H1 (cell line): ENCODE measurements around the gene CCNL2. TPM values are rescaled to one million over a fixed set of nuclear protein-coding genes. Genes with fewer than 3 reads are reported as not detected.

Experiments
- CTCF ChIA-PET: fragments of 300-600 bp; sonication (Branson Sonifier 250); formaldehyde crosslinking; loops from one replicate; lab custom pipeline; 2021; ENCODE audit not compliant: partially characterized antibody; lab: Charles Lee
- POLR2A ChIA-PET: fragments of 300-600 bp; sonication (Branson Sonifier 250); formaldehyde crosslinking; loops from one replicate; lab custom pipeline; 2021; ENCODE audit warnings: inconsistent platforms; ENCODE audit not compliant: partially characterized antibody; lab: Charles Lee
- DNase-seq, 2 experiments: peaks; one replicate each; pipeline versions ENCODE4 v3.0.0 to v3.0.0-alpha.2; 2010 to 2022; ENCODE audit warnings: low spot score in 2 of 2, low read depth in 1 of 2, mixed read lengths in 1 of 2
- FAIRE-seq: peaks from 2 replicates; lab custom pipeline; 2011; peaks lifted over from hg19 to GRCh38; lab: Jason Lieb, UNC
- H2AFZ ChIP-seq: 2 replicates; pipeline ENCODE4 v1.8.1; 2012; ENCODE audit warnings: low read length, inconsistent platforms
- H2AK5ac ChIP-seq: 2 replicates; pipeline ENCODE4 v1.6.1; 2013; ENCODE audit warnings: low read depth, low read length
- H2BK120ac ChIP-seq: replicated peaks from 2 replicates; pipeline ENCODE3; 2013; ENCODE audit warnings: low read depth, low read length, inconsistent platforms
- H2BK12ac ChIP-seq: 2 replicates; pipeline ENCODE4 v1.6.1; 2013; ENCODE audit warnings: low read depth, low read length
- H2BK15ac ChIP-seq: 2 replicates; pipeline ENCODE4 v1.6.1; 2013; ENCODE audit warnings: low read length
- H2BK20ac ChIP-seq: 2 replicates; pipeline ENCODE4 v1.6.1; 2013; ENCODE audit warnings: low read length
- H2BK5ac ChIP-seq: 2 replicates; pipeline ENCODE4 v1.6.1; 2013; ENCODE audit warnings: low read depth, low read length
- H3K14ac ChIP-seq: 2 replicates; pipeline ENCODE4 v1.6.1; 2013; ENCODE audit warnings: inconsistent platforms; ENCODE audit not compliant: insufficient read length
- H3K18ac ChIP-seq: 2 replicates; pipeline ENCODE4 v1.6.1; 2013; ENCODE audit warnings: low read length; ENCODE audit errors: extremely low read depth
- H3K23ac ChIP-seq: 2 replicates; pipeline ENCODE4 v1.6.1; 2013; ENCODE audit warnings: inconsistent platforms; ENCODE audit not compliant: insufficient read length
- H3K23me2 ChIP-seq: 2 replicates; pipeline ENCODE4 v1.6.1; 2013; ENCODE audit warnings: low read depth, low read length
- H3K27ac ChIP-seq: 2 replicates; pipeline ENCODE4 v1.6.1; 2011; ENCODE audit warnings: low read depth, low read length, inconsistent platforms
- H3K27me3 ChIP-seq, 4 experiments: replicated peaks in 1 of 4; 1 replicate in 1 of 4; 2 replicates in 3 of 4; pipeline versions ENCODE4 v1.6.1 to v1.8.1; 2011 to 2013; ENCODE audit warnings: low read length in 3 of 4, mild to moderate bottlenecking in 3 of 4, inconsistent platforms in 2 of 4, mixed read lengths in 2 of 4, moderate library complexity in 1 of 4; ENCODE audit not compliant: control insufficient read depth in 3 of 4, insufficient read depth in 3 of 4; ENCODE audit errors: extremely low read depth in 1 of 4
- H3K36me3 ChIP-seq, 4 experiments: 2 replicates each; pipeline versions ENCODE4 v1.6.1 to v1.8.1; 2011 to 2013; ENCODE audit warnings: mild to moderate bottlenecking in 4 of 4, low read length in 3 of 4, moderate library complexity in 2 of 4, control low read depth in 1 of 4, inconsistent platforms in 1 of 4; ENCODE audit not compliant: insufficient read depth in 4 of 4, control insufficient read depth in 2 of 4
- H3K4ac ChIP-seq: replicated peaks from 2 replicates; pipeline ENCODE3; 2013; ENCODE audit warnings: low read length, low read depth, mixed read lengths, inconsistent platforms; ENCODE audit not compliant: insufficient read length
- H3K4me1 ChIP-seq, 4 experiments: replicated peaks in 1 of 4; 1 replicate in 1 of 4; 2 replicates in 3 of 4; pipeline versions ENCODE4 v1.6.1 to v1.8.1; 2011 to 2013; ENCODE audit warnings: low read length in 3 of 4, inconsistent platforms in 2 of 4, mixed read lengths in 1 of 4; ENCODE audit not compliant: insufficient read depth in 4 of 4, control insufficient read depth in 3 of 4
- H3K4me2 ChIP-seq, 2 experiments: 2 replicates each; pipeline versions ENCODE4 v1.6.1 to v1.8.1; 2011 to 2013; ENCODE audit warnings: low read depth in 2 of 2, low read length in 2 of 2, control low read depth in 1 of 2, inconsistent platforms in 1 of 2, mild to moderate bottlenecking in 1 of 2; ENCODE audit not compliant: insufficient read depth in 1 of 2
- H3K4me3 ChIP-seq, 4 experiments: fragments of 200-600, 300-600 bp in 1 of 4; sonication (generic), shearing (Covaris generic), sonication (Bioruptor Twin) in 1 of 4; 2 replicates each; pipeline versions ENCODE4 v1.5.1 to v1.8.1; 2011 to 2016; ENCODE audit warnings: low read length in 4 of 4, low read depth in 3 of 4, control low read depth in 2 of 4, inconsistent platforms in 2 of 4, mild to moderate bottlenecking in 2 of 4, mixed read lengths in 1 of 4, moderate library complexity in 1 of 4; ENCODE audit not compliant: insufficient read depth in 2 of 4; ENCODE audit errors: extremely low read depth in 1 of 4
- H3K56ac ChIP-seq: replicated peaks from 2 replicates; pipeline ENCODE3; 2013; ENCODE audit warnings: low read depth, mild to moderate bottlenecking, mixed read lengths, low read length, inconsistent platforms; ENCODE audit not compliant: insufficient read length
- H3K79me1 ChIP-seq: 2 replicates; pipeline ENCODE4 v1.6.1; 2013; ENCODE audit warnings: low read depth, low read length, control low read depth
- H3K79me2 ChIP-seq, 2 experiments: 2 replicates each; pipeline versions ENCODE4 v1.6.1 to v1.8.1; 2012 to 2013; ENCODE audit warnings: low read length in 2 of 2, mild to moderate bottlenecking in 2 of 2, inconsistent platforms in 1 of 2; ENCODE audit not compliant: insufficient read depth in 2 of 2, control insufficient read depth in 1 of 2
- H3K9ac ChIP-seq, 4 experiments: replicated peaks in 1 of 4; 1 replicate in 1 of 4; 2 replicates in 3 of 4; pipeline versions ENCODE4 v1.6.1 to v1.8.1; 2011 to 2013; ENCODE audit warnings: low read depth in 3 of 4, low read length in 3 of 4, control low read depth in 2 of 4, mild to moderate bottlenecking in 2 of 4, moderate library complexity in 2 of 4, inconsistent platforms in 1 of 4; ENCODE audit errors: extremely low read depth in 1 of 4
- H3K9me3 ChIP-seq, 2 experiments: 2 replicates each; pipeline versions ENCODE4 v1.6.1 to v1.8.1; 2012 to 2013; ENCODE audit warnings: mild to moderate bottlenecking in 2 of 2, moderate library complexity in 2 of 2, control low read depth in 1 of 2, inconsistent platforms in 1 of 2, low read depth in 1 of 2, low read length in 1 of 2, mixed read lengths in 1 of 2; ENCODE audit not compliant: insufficient read depth in 2 of 2
- H4K20me1 ChIP-seq, 2 experiments: replicated peaks in 1 of 2; 2 replicates each; pipeline versions ENCODE3 to v1.8.1; 2011 to 2013; ENCODE audit warnings: inconsistent platforms in 2 of 2, low read length in 2 of 2, mild to moderate bottlenecking in 1 of 2; ENCODE audit not compliant: insufficient read depth in 2 of 2, control insufficient read depth in 1 of 2
- H4K5ac ChIP-seq: 2 replicates; pipeline ENCODE4 v1.6.1; 2013; ENCODE audit warnings: low read length, low read depth, mixed read lengths, inconsistent platforms; ENCODE audit not compliant: insufficient read length
- H4K8ac ChIP-seq: 2 replicates; pipeline ENCODE4 v1.8.0; 2013; ENCODE audit warnings: mild to moderate bottlenecking, moderate library complexity, low read length, inconsistent platforms; ENCODE audit not compliant: insufficient read depth; ENCODE audit errors: extremely low read depth
- H4K91ac ChIP-seq: replicated peaks from 2 replicates; pipeline ENCODE3; 2013; ENCODE audit warnings: low read length, mixed read lengths, inconsistent platforms; ENCODE audit not compliant: insufficient read length
- CHD2 ChIP-seq: IDR thresholded peaks from 2 replicates; pipeline ENCODE4 v1.6.1; 2012; ENCODE audit warnings: low read length, improper control_type of control experiment
- RAD21 ChIP-seq, 2 experiments: IDR thresholded peaks in 1 of 2; conservative IDR thresholded peaks in 1 of 2; 2 replicates each; pipeline ENCODE4 v1.6.1; 2011; ENCODE audit warnings: low read depth in 2 of 2, low read length in 2 of 2, improper control_type of control experiment in 1 of 2, inconsistent platforms in 1 of 2, mild to moderate bottlenecking in 1 of 2, moderate library complexity in 1 of 2
- WGBS, 2 experiments: shearing (Covaris generic) in 1 of 2; methylation state at CpG; one replicate each; pipeline versions ENCODE4 v1.1.6 to v1.1.7; 2013 to 2015; ENCODE audit warnings: low lambda C conversion rate in 2 of 2, mixed read lengths in 2 of 2, inconsistent platforms in 1 of 2, low coverage in 1 of 2, missing lambda C conversion rate in 1 of 2; ENCODE audit not compliant: insufficient replicate concordance in 2 of 2, insufficient coverage in 1 of 2, insufficient read length in 1 of 2; ENCODE audit errors: extremely low coverage in 1 of 2, missing lambda C conversion rate in 1 of 2; 5-methylcytosine and 5-hydroxymethylcytosine counted together
- polyA plus RNA-seq, 7 experiments: library from polyadenylated mRNA; depleted of rRNA in 3 of 7; stranded (reverse) in 5 of 7; unstranded in 2 of 7; fragments of >200 nt in 5 of 7; fragments of 200-250 nt in 2 of 7; gene quantifications; 1 replicate in 5 of 7; 2 replicates in 1 of 7; 4 replicates in 1 of 7; pipeline versions ENCODE4 v1.2.1 to v1.2.3, GENCODE V29; 2011 to 2013; ENCODE audit warnings: missing spikeins in 2 of 7, mixed read lengths in 2 of 7
- total RNA-seq: library from RNA; stranded (reverse); fragmentation: NEBNext Ultra II Directional; extraction: Animal tissue kit (Norgen Biotek cat#: 25700); gene quantifications from 2 replicates; pipeline ENCODE4 v1.2.1, GENCODE V29; 2021

CCNL2 gene
- total and polyA plus RNA-seq, 2 of the 8 experiments (the other 6 are each of a cell fraction or from before 2014, with no cell fraction given) = 79.8 to 120 TPM

DNA sequence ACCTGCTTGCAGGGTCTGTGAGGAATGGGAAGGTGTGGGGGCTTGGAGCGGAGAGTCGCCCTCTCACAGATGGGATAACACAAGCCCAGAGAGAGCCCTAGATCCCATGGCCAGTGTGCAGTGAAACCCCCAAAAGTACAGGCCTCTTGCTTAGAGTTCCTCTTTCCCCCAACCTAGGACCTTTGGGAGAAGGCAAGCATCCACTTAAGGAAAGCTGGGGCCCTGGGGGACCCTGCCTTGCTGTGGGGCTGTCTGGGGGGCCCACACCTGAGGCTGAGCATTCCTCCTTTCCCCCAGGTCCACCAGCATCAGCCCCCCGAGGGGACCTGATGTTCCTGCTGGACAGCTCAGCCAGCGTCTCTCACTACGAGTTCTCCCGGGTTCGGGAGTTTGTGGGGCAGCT, 37.5 kb upstream of the CCNL2 start:
- H2BK5ac ChIP-seq = no peak overlapping the region
- peaks cover 0 to 44% (median 36%) of the 10 kb centered on the region in 4 experiments; a peak in 6 of 7 replicates for H3K4me1 ChIP-seq
- H2AFZ ChIP-seq = no peak overlapping the region
- H3K14ac ChIP-seq = no peak overlapping the region
- no peak overlapping the region for H4K91ac ChIP-seq
- H4K5ac ChIP-seq = no peak overlapping the region
- H3K23me2 ChIP-seq = peaks cover 18% of the 10 kb centered on the region; the same call in 1 of the 2 replicates
- peaks cover 0 to 3% (median 0%) of the 10 kb centered on the region in 4 experiments; a peak in 2 of 7 replicates for H3K27me3 ChIP-seq
- no peak overlapping the region for H2BK15ac ChIP-seq
- 0 out of 2 replicates have a peak overlapping the region, but pooled peaks have one; percentile 50 for H2BK12ac ChIP-seq
- no peak overlapping the region for H3K9ac ChIP-seq
- no peak overlapping the region for H3K23ac ChIP-seq
- H2AK5ac ChIP-seq = 0 out of 2 replicates have a peak overlapping the region, but pooled peaks have one; percentile 88
- H3K56ac ChIP-seq = no peak overlapping the region
- peaks cover 0 to 8% of the 10 kb centered on the region in 2 experiments; a peak in 1 of 4 replicates for H3K79me2 ChIP-seq
- peaks cover 4 to 7% of the 10 kb centered on the region in 2 experiments for H4K20me1 ChIP-seq
- CTCF ChIA-PET = interaction anchor here (0.6 to 3.0 kb wide), 7 partner anchors 9 to 68 kb away, joined by 3 to 20 read pairs (median 5); no protein-coding TSS in a partner anchor
- no peak overlapping the region for H3K27ac ChIP-seq
- WGBS, 2 experiments = 92% methylated on average over 6 of the region's 7 CpGs; no CpG with 5 or more reads in 1 of the 2 experiments
- no peaks in the 10 kb centered on the region for H3K79me1 ChIP-seq
- no peak overlapping the region for H3K4ac ChIP-seq
- no peak for FAIRE-seq
- no peak overlapping the region for H2BK20ac ChIP-seq
- H3K36me3 ChIP-seq = peaks cover 0 to 7% (median 0%) of the 10 kb centered on the region in 4 experiments; a peak in 1 of 8 replicates
- peak overlapping the region; percentile 2; the same call in 1 of the 2 replicates for H4K8ac ChIP-seq
- H3K18ac ChIP-seq = no peak overlapping the region
- H3K9me3 ChIP-seq = no peaks in the 10 kb centered on the region
- peak overlapping the region in 3 of 4 experiments; percentile 46 to 72 (median 72); a peak in 4 of 8 replicates for H3K4me3 ChIP-seq
- no peak for DNase-seq
- POLR2A ChIA-PET = interaction anchor here (0.5 to 22.9 kb wide), 7 partner anchors 8 to 342 kb away, joined by 3 to 515 read pairs (median 6); partner anchors contain the start of genes ANKRD65, CCNL2 and MRPL20
- peak overlapping the region; percentile 54 to 94 for H3K4me2 ChIP-seq
- H2BK120ac ChIP-seq = no peak overlapping the region
- TF ChIP-seq RAD21 (IDR thresholded peaks at IDR 0.05 in 1 of 2, conservative IDR thresholded peaks at IDR 0.05 in 1 of 2; ENCODE audit: low read depth in 2 of 2, low read length in 2 of 2) (no peak), CHD2 (no peak)
